H4 (cell line): ENCODE data around the gene ECSIT. TPM values are rescaled to one million over a fixed set of nuclear protein-coding genes. Genes with fewer than 3 reads are reported as not detected.

ENCODE experiments used
- DNase-seq: peaks from one replicate; pipeline ENCODE4 v3.0.0-alpha.2; 2015; ENCODE audit warnings: low spot score
- total RNA-seq: library from RNA; depleted of rRNA; stranded (reverse); fragments of >200 nt; shearing (Covaris generic); gene quantifications from 2 replicates; pipeline ENCODE4 v1.2.3, GENCODE V29; 2014

Gene ECSIT
- total RNA-seq, 1 experiment from 2014 or later: 47.5 TPM

- peak; percentile 92 for DNase-seq
Measured at GRCh38 chr19:11505032-11505503, 23.9 kb downstream of the ECSIT start.

GRCh38 chr19:11504502-11505031, 24.4 kb downstream of the ECSIT start:
- no peak for DNase-seq

GRCh38 chr19:11499890-11500420, 29.0 kb downstream of the ECSIT start:
- DNase-seq: no peak

- no peak for DNase-seq
Measured at GRCh38 chr19:11499220-11499726, 29.7 kb downstream of the ECSIT start.

GRCh38 chr19:11496391-11497163, 32.4 kb downstream of the ECSIT start:
- DNase-seq: peak; percentile 77

GRCh38 chr19:11495885-11496284, 33.0 kb downstream of the ECSIT start:
- no peak for DNase-seq

- no peak for DNase-seq
Measured at GRCh38 chr19:11495481-11495880, 33.5 kb downstream of the ECSIT start.

GRCh38 chr19:11494634-11495285, 34.2 kb downstream of the ECSIT start:
- DNase-seq: no peak

GRCh38 chr19:11489378-11489777, 39.6 kb downstream of the ECSIT start:
- no peak for DNase-seq

GRCh38 chr19:11486661-11487503, 42.1 kb downstream of the ECSIT start:
- no peak for DNase-seq

GRCh38 chr19:11485245-11485837, 43.6 kb downstream of the ECSIT start:
- DNase-seq: no peak

- no peak for DNase-seq
Measured at GRCh38 chr19:11483366-11484111, 45.4 kb downstream of the ECSIT start.

GRCh38 chr19:11482384-11483050, 46.4 kb downstream of the ECSIT start:
- peak; percentile 81 for DNase-seq

GRCh38 chr19:11481534-11482383, 47.2 kb downstream of the ECSIT start:
- peak; percentile 83 for DNase-seq

GRCh38 chr19:11480715-11481533, 48.0 kb downstream of the ECSIT start, which contains the start of gene ELAVL3:
Gene ELAVL3, minus strand, starts transcription at chr19:11481046. Its CDS starts 438 bp downstream, at chr19:11480608.
- DNase-seq: no peak

GRCh38 chr19:11479898-11480714, 48.8 kb downstream of the ECSIT start:
- DNase-seq: no peak
